ENCODE measurements around the gene ASAP2.

ASAP2 gene

DNA sequence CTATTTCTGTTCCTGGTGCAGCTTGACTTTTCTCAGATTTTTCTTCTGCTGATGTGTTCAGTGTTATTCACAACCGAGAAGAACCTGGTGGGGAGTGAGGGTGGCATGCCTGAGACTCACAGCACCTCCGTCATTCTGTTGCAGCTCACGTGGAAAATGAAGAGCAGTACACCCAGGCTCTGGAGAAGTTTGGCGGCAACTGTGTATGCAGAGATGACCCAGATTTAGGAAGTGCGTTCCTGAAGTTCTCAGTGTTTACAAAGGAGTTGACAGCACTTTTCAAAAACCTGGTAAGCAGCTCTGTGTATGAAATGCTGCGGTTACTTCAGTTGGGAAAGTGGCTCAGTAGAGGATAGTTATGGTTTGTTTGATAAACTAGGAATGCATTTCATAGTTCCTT, 90.5 kb downstream of the ASAP2 start:
- no peak overlapping the region for H3K4me3 ChIP-seq (replicated peaks; ENCODE audit: insufficient read depth, low read length)
- no peak for DNase-seq (ENCODE audit: low read depth in 1 of 2, low spot score in 1 of 2)
- H3K27ac ChIP-seq (replicated peaks), result no peak overlapping the region
- no peaks in the 10 kb centered on the region for H3K27me3 ChIP-seq (ENCODE audit: insufficient read depth, poor library complexity, severe bottlenecking)
- TF ChIP-seq, protein P1, sequence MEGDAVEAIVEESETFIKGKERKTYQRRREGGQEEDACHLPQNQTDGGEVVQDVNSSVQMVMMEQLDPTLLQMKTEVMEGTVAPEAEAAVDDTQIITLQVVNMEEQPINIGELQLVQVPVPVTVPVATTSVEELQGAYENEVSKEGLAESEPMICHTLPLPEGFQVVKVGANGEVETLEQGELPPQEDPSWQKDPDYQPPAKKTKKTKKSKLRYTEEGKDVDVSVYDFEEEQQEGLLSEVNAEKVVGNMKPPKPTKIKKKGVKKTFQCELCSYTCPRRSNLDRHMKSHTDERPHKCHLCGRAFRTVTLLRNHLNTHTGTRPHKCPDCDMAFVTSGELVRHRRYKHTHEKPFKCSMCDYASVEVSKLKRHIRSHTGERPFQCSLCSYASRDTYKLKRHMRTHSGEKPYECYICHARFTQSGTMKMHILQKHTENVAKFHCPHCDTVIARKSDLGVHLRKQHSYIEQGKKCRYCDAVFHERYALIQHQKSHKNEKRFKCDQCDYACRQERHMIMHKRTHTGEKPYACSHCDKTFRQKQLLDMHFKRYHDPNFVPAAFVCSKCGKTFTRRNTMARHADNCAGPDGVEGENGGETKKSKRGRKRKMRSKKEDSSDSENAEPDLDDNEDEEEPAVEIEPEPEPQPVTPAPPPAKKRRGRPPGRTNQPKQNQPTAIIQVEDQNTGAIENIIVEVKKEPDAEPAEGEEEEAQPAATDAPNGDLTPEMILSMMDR (IDR thresholded peaks at IDR 0.05; ENCODE audit: insufficient read depth, low read length), result no peak
- TF ChIP-seq SPI1 (IDR thresholded peaks at IDR 0.05; ENCODE audit: borderline replicate concordance, low read depth) (no peak), POLR2AphosphoS5 (IDR thresholded peaks at IDR 0.05; ENCODE audit: low read depth) (no peak), GABPA (IDR thresholded peaks at IDR 0.05; ENCODE audit: low read depth) (no peak), REST (IDR thresholded peaks at IDR 0.05; ENCODE audit: insufficient replicate concordance, low read depth) (no peak)

- H3K4me3 ChIP-seq (replicated peaks; ENCODE audit: insufficient read depth, low read length), result no peak overlapping the region
- TF ChIP-seq REST (IDR thresholded peaks at IDR 0.05; ENCODE audit: insufficient replicate concordance, low read depth) (no peak), POLR2AphosphoS5 (IDR thresholded peaks at IDR 0.05; ENCODE audit: low read depth) (no peak), SPI1 (IDR thresholded peaks at IDR 0.05; ENCODE audit: borderline replicate concordance, low read depth) (no peak), GABPA (IDR thresholded peaks at IDR 0.05; ENCODE audit: low read depth) (no peak)
- TF ChIP-seq, protein P1 (IDR thresholded peaks at IDR 0.05; ENCODE audit: insufficient read depth, low read length), result no peak
- H3K27me3 ChIP-seq (ENCODE audit: insufficient read depth, poor library complexity, severe bottlenecking), result no peaks in the 10 kb centered on the region
- no peak overlapping the region for H3K27ac ChIP-seq (replicated peaks)
- DNase-seq (ENCODE audit: low read depth in 1 of 2, low spot score in 1 of 2), result no peak
Measured at GRCh38 chr2:9297807-9298206, 91.2 kb downstream of the ASAP2 start.

GRCh38 chr2:9298583-9298982, 92.0 kb downstream of the ASAP2 start:
- H3K4me3 ChIP-seq (replicated peaks; ENCODE audit: insufficient read depth, low read length), result no peak overlapping the region
- TF ChIP-seq SPI1 (IDR thresholded peaks at IDR 0.05; ENCODE audit: borderline replicate concordance, low read depth) (no peak), GABPA (IDR thresholded peaks at IDR 0.05; ENCODE audit: low read depth) (no peak), REST (IDR thresholded peaks at IDR 0.05; ENCODE audit: insufficient replicate concordance, low read depth) (no peak), POLR2AphosphoS5 (IDR thresholded peaks at IDR 0.05; ENCODE audit: low read depth) (no peak)
- TF ChIP-seq, protein P1 (IDR thresholded peaks at IDR 0.05; ENCODE audit: insufficient read depth, low read length), result no peak
- no peaks in the 10 kb centered on the region for H3K27me3 ChIP-seq (ENCODE audit: insufficient read depth, poor library complexity, severe bottlenecking)
- no peak overlapping the region for H3K27ac ChIP-seq (replicated peaks)
- no peak for DNase-seq (ENCODE audit: low read depth in 1 of 2, low spot score in 1 of 2)
